AG09319 (cell line): ENCODE measurements around the gene DNAJC4.

Experiments used
- DNase-seq: peaks from one replicate; pipeline ENCODE4 v3.0.0-alpha.2; 2010; ENCODE audit warnings: low read depth; ENCODE audit errors: extremely low read depth
- CTCF ChIP-seq: IDR thresholded peaks from 2 replicates; pipeline ENCODE4 v1.5.1; 2011; ENCODE audit warnings: low read depth, mild to moderate bottlenecking, inconsistent platforms, low read length, moderate library complexity

The DNAJC4 gene

GRCh38 chr11:64232182-64232966, 2.0 kb downstream of the DNAJC4 start:
- DNase-seq, result no peak
- no peak for TF ChIP-seq CTCF

GRCh38 chr11:64232967-64233315, 2.6 kb downstream of the DNAJC4 start:
- no peak for TF ChIP-seq CTCF
- DNase-seq, result no peak

- TF ChIP-seq CTCF, result no peak
- no peak for DNase-seq
Observed at GRCh38 chr11:64233913-64234586, 3.7 kb downstream of the DNAJC4 start, which contains the start of gene VEGFB. Gene VEGFB (plus strand): TSS chr11:64234584. CDS start chr11:64234834, 250 bp downstream.

GRCh38 chr11:64234647-64235379, 4.5 kb downstream of the DNAJC4 start:
- TF ChIP-seq CTCF, result no peak
- DNase-seq, result no peak

- TF ChIP-seq CTCF, result no peak
- DNase-seq, result no peak
Observed at GRCh38 chr11:64235437-64236161, 5.3 kb downstream of the DNAJC4 start.

- TF ChIP-seq CTCF, result no peak
- DNase-seq, result no peak
Observed at GRCh38 chr11:64237484-64237951, 7.2 kb downstream of the DNAJC4 start.
